Esophagus squamous epithelium (tissue), 4 donors: ENCODE measurements around the gene PHPT1.

Source experiments
- POLR2A ChIP-seq, 4 donors: fragments of 450-650 bp; IDR thresholded peaks; one replicate each; pipeline ENCODE4 v1.6.1; 2017; ENCODE audit warnings: antibody characterized with exemption in 4 of 4, mild to moderate bottlenecking in 4 of 4, moderate library complexity in 3 of 4
- TF ChIP-seq, protein P1 (sequence below), 6 experiments: fragments of 450-650 bp in 4 of 6; fragments of 200-600 bp in 2 of 6; sonication (generic) in 2 of 6; IDR thresholded peaks; one replicate each; pipeline ENCODE4 v1.5.1; 2016 to 2019; ENCODE audit warnings: antibody characterized with exemption in 6 of 6, mild to moderate bottlenecking in 4 of 6, moderate library complexity in 4 of 6

DNA sequence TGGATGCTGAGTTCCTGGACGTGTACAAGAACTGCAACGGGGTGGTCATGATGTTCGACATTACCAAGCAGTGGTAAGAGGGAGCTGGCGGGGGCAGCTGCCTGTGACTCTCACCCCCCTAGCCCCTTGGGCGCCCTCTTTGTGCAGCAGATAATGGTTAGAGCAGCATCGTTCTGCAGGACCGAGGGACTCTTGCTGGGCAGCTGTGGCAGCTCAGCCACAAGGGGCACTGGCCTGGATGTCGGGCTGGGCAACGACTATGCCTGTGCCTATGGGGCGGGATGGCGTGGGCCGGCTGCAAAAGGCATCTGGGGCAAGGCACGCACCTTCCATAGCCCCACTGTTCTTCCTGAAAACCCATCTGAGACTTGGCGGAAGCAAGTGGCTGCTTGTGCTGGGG lies 19.8 kb upstream of the PHPT1 start:
- TF ChIP-seq, protein P1, sequence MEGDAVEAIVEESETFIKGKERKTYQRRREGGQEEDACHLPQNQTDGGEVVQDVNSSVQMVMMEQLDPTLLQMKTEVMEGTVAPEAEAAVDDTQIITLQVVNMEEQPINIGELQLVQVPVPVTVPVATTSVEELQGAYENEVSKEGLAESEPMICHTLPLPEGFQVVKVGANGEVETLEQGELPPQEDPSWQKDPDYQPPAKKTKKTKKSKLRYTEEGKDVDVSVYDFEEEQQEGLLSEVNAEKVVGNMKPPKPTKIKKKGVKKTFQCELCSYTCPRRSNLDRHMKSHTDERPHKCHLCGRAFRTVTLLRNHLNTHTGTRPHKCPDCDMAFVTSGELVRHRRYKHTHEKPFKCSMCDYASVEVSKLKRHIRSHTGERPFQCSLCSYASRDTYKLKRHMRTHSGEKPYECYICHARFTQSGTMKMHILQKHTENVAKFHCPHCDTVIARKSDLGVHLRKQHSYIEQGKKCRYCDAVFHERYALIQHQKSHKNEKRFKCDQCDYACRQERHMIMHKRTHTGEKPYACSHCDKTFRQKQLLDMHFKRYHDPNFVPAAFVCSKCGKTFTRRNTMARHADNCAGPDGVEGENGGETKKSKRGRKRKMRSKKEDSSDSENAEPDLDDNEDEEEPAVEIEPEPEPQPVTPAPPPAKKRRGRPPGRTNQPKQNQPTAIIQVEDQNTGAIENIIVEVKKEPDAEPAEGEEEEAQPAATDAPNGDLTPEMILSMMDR (IDR thresholded peaks at IDR 0.05) = no peak
- no peak for TF ChIP-seq POLR2A (IDR thresholded peaks at IDR 0.05)
